ENCODE data around the gene RSAD2.

DNA sequence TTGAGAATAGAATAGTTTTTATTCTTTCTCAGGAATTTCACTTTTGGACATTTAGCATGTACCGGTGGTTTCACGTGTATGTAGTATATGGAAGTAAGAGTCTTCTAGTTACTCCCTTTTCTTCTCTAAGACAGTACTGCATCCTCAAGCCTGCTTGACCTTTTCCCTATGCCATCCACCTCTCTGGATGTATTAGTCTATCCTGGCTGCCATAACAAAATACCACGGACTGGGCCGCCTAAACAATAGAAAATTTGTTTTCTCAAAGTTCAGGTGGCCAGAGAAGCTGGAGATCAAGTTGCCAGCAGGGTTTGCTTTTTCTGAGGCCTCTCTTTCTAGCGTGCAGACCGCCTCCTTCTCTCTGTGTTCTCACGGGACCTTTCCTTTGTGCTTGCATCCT lies 10.6 kb upstream of the RSAD2 start:
- TF ChIP-seq, protein P1, sequence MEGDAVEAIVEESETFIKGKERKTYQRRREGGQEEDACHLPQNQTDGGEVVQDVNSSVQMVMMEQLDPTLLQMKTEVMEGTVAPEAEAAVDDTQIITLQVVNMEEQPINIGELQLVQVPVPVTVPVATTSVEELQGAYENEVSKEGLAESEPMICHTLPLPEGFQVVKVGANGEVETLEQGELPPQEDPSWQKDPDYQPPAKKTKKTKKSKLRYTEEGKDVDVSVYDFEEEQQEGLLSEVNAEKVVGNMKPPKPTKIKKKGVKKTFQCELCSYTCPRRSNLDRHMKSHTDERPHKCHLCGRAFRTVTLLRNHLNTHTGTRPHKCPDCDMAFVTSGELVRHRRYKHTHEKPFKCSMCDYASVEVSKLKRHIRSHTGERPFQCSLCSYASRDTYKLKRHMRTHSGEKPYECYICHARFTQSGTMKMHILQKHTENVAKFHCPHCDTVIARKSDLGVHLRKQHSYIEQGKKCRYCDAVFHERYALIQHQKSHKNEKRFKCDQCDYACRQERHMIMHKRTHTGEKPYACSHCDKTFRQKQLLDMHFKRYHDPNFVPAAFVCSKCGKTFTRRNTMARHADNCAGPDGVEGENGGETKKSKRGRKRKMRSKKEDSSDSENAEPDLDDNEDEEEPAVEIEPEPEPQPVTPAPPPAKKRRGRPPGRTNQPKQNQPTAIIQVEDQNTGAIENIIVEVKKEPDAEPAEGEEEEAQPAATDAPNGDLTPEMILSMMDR (IDR thresholded peaks at IDR 0.05 in 2 of 3, conservative IDR thresholded peaks at IDR 0.05 in 1 of 3; ENCODE audit: insufficient read depth in 2 of 3, low read depth in 1 of 3, low read length in 3 of 3) = no peak
- TF ChIP-seq TAF7 (tag; IDR thresholded peaks at IDR 0.05) = no peak
- TF ChIP-seq, protein P2, sequence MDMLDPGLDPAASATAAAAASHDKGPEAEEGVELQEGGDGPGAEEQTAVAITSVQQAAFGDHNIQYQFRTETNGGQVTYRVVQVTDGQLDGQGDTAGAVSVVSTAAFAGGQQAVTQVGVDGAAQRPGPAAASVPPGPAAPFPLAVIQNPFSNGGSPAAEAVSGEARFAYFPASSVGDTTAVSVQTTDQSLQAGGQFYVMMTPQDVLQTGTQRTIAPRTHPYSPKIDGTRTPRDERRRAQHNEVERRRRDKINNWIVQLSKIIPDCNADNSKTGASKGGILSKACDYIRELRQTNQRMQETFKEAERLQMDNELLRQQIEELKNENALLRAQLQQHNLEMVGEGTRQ (CRISPR knock-in tag; IDR thresholded peaks at IDR 0.05) = no peak
- TF ChIP-seq ZNF436 (CRISPR knock-in tag; IDR thresholded peaks at IDR 0.05) = no peak
- TF ChIP-seq CHD4 (IDR thresholded peaks at IDR 0.05; ENCODE audit: insufficient read depth, insufficient replicate concordance, low read depth, low read length, poor library complexity, severe bottlenecking) = no peak
- no peak for TF ChIP-seq BHLHE40 (IDR thresholded peaks at IDR 0.05; ENCODE audit: low read length)
- TF ChIP-seq FOXP1 (CRISPR knock-in tag; IDR thresholded peaks at IDR 0.05) = no peak
- TF ChIP-seq FOXJ2 (tag; IDR thresholded peaks at IDR 0.05) = no peak
